A673 (cell line): ENCODE measurements around the gene DNAJA4. TPM values are rescaled to one million over a fixed set of nuclear protein-coding genes. Genes with fewer than 3 reads are reported as not detected.

Experiments used
- BruUV-seq: library from RNA; stranded (reverse); fragments of 400-500 nt; replicated peaks from 2 replicates; lab custom pipeline; 2021; lab: Mats Ljungman, UMichigan
- CTCF ChIA-PET: fragments of 300-600 bp; sonication (Branson Sonifier 250); formaldehyde crosslinking; loops from one replicate; lab custom pipeline; 2022; ENCODE audit warnings: antibody characterized with exemption; lab: Charles Lee
- POLR2A ChIA-PET: fragments of 300-600 bp; sonication (Branson Sonifier 250); formaldehyde crosslinking; loops from one replicate; lab custom pipeline; 2022; ENCODE audit warnings: antibody characterized with exemption; ENCODE audit not compliant: low non-redundant PET; lab: Charles Lee
- DNase-seq: peaks from one replicate; pipeline ENCODE4 v3.0.0-alpha.2; 2015; ENCODE audit warnings: low spot score
- H3K27ac ChIP-seq: fragments of 200-600 bp; sonication (generic); 2 replicates; pipeline ENCODE4 v1.5.1; 2016; ENCODE audit warnings: mixed run types, low read depth, mild to moderate bottlenecking, mixed read lengths, antibody characterized with exemption, low read length; ENCODE audit not compliant: poor library complexity, severe bottlenecking
- H3K27me3 ChIP-seq: fragments of 200-600 bp; sonication (generic); replicated peaks from 2 replicates; pipeline ENCODE4 v1.6.1; 2017; ENCODE audit warnings: mixed run types, low read depth, mild to moderate bottlenecking, mixed read lengths, antibody characterized with exemption, low read length; ENCODE audit not compliant: insufficient read depth, poor library complexity
- H3K36me3 ChIP-seq: fragments of 200-600 bp; sonication (generic); 2 replicates; pipeline ENCODE4 v1.6.1; 2016; ENCODE audit warnings: mixed run types, mild to moderate bottlenecking, mixed read lengths, antibody characterized with exemption, low read length; ENCODE audit not compliant: insufficient read depth, poor library complexity, severe bottlenecking
- H3K4me1 ChIP-seq: fragments of 200-600 bp; sonication (generic); 2 replicates; pipeline ENCODE4 v1.6.1; 2017; ENCODE audit warnings: mixed run types, mild to moderate bottlenecking, mixed read lengths, antibody characterized with exemption, low read length; ENCODE audit not compliant: insufficient read depth, poor library complexity, severe bottlenecking
- H3K4me3 ChIP-seq: fragments of 200-600 bp; sonication (generic); 2 replicates; pipeline ENCODE4 v1.5.1; 2016; ENCODE audit warnings: low read depth, mixed run types, mild to moderate bottlenecking, mixed read lengths, low read length; ENCODE audit not compliant: poor library complexity, severe bottlenecking
- H3K9me3 ChIP-seq: fragments of 200-600 bp; sonication (generic); 2 replicates; pipeline ENCODE4 v1.6.1; 2016; ENCODE audit warnings: mixed run types, low read depth, mild to moderate bottlenecking, mixed read lengths, antibody characterized with exemption, low read length; ENCODE audit not compliant: poor library complexity, severe bottlenecking
- CTCF ChIP-seq: fragments of 300-800, 200-600 bp; sonication (generic); conservative IDR thresholded peaks from 2 replicates; pipeline ENCODE4 v1.5.1; 2017; ENCODE audit warnings: low read depth, mild to moderate bottlenecking, antibody characterized with exemption, low read length, moderate library complexity, mixed read lengths
- EZH2 ChIP-seq: fragments of 200-600 bp; sonication (generic); IDR thresholded peaks from 2 replicates; pipeline ENCODE4 v1.6.1; 2017; ENCODE audit warnings: borderline replicate concordance, low read depth, mild to moderate bottlenecking, mixed read lengths, antibody characterized with exemption, low read length; ENCODE audit not compliant: poor library complexity, severe bottlenecking
- intact Hi-C: fragments of 100-400 bp; cut with micrococcal nuclease; formaldehyde crosslinking; loops from one replicate; pipeline ENCODE4 v1.10.0; 2022; ENCODE audit not compliant: unreplicated experiment
- total RNA-seq: library from RNA; stranded (reverse); gene quantifications from 2 replicates; pipeline ENCODE4 v1.2.3, GENCODE V29; 2021

Gene DNAJA4
- total RNA-seq, 1 experiment from 2014 or later, result 15.7 TPM

GRCh38 chr15:78301828-78302227, 37.5 kb downstream of the DNAJA4 start:
- Histone ChIP-seq H3K4me3 (no peak overlapping the region), H3K36me3 (no peaks in the 10 kb centered on the region), H3K9me3 (no peaks in the 10 kb centered on the region), H3K27ac (no peak overlapping the region), H3K27me3 (no peaks in the 10 kb centered on the region), H3K4me1 (peaks cover 16% of the 10 kb centered on the region)
- ChIA-PET POLR2A (no interaction called here), CTCF (no interaction called here)
- intact Hi-C loops, result loop anchor here (10.0 kb wide), 1 partner anchor 263 kb away; the partner anchor contains the start of gene CHRNA5
- no TSS peak for BruUV-seq
- DNase-seq, result no peak
- TF ChIP-seq CTCF, result no peak
- no peak for TF ChIP-seq EZH2

GRCh38 chr15:78302579-78303312, 38.4 kb downstream of the DNAJA4 start:
- Histone ChIP-seq H3K27me3 (no peaks in the 10 kb centered on the region), H3K4me3 (no peak overlapping the region), H3K36me3 (no peaks in the 10 kb centered on the region), H3K9me3 (no peaks in the 10 kb centered on the region), H3K4me1 (peaks cover 16% of the 10 kb centered on the region), H3K27ac (no peak overlapping the region)
- ChIA-PET POLR2A (no interaction called here), CTCF (no interaction called here)
- intact Hi-C loops, result loop anchor here (10.0 kb wide), 1 partner anchor 262 kb away; the partner anchor contains the start of gene CHRNA5
- TF ChIP-seq EZH2 (no peak), CTCF (no peak)
- peak; percentile 57 for DNase-seq
- no TSS peak for BruUV-seq

DNA sequence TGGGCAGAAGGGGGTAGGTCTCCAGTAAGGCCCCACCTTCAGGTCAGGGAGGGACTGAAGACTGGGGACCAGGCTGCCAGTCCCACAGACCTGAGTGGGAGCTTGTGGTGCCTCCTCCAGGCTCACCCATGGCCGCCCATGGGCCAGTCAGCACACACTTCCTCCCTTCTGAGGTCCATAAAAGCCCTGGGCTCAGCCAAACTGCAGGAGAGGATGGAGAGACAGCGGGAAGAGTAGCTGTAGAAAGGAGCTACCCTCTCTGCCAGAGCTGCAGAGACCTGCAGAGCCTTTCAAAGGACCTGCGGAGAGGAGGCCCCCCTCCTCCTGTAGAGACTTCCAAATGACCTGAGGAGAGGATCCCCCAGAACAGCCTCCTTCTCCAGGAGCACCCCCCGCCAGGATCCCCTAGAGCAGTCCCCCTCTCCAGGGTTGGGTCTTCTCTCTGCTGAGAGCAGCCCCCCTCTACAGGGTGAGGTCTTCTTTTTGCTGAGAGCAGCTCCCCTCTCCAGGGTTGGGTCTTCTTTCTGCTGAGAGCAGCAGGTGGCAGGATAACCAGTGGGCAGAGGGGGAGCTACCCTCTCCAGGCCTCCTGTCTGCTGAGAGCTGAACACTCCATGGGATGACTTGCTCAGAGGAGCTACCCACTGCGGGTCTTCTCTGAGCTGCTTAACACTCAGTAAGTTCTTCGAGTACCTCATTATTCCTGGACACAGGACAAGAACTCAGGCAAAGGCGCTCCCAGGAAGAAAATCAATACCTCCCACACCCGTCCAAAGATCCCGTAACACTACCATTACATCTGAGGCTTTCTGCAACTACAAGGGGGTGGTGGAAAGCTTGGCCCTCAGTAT, 40.1 kb downstream of the DNAJA4 start:
- H3K9me3 ChIP-seq, result no peaks in the 10 kb centered on the region
- no peaks in the 10 kb centered on the region for H3K36me3 ChIP-seq
- intact Hi-C loops, result loop anchor here (5.0 to 10.0 kb wide), 2 partner anchors 260 to 403 kb away; partner anchors contain the start of gene CHRNA5
- H3K27me3 ChIP-seq, result no peaks in the 10 kb centered on the region
- BruUV-seq, result no TSS peak
- H3K27ac ChIP-seq, result no peak overlapping the region
- no peak for DNase-seq
- CTCF ChIA-PET, result no interaction called here
- POLR2A ChIA-PET, result no interaction called here
- H3K4me3 ChIP-seq, result no peak overlapping the region
- TF ChIP-seq CTCF (no peak), EZH2 (no peak)
- peaks cover 9% of the 10 kb centered on the region for H3K4me1 ChIP-seq
